GM12878 (cell line): ENCODE data around the gene LDLRAD4. TPM values are rescaled to one million over a fixed set of nuclear protein-coding genes. Genes with fewer than 3 reads are reported as not detected.

Experiments
- ATAC-seq: fragments of 200-7000 bp; cut with Tn5 transposase; 3 replicates; pipeline ENCODE4 v1.9.1; 2020; ENCODE audit warnings: mild to moderate bottlenecking, moderate library complexity
- BruUV-seq: library from RNA; stranded (reverse); fragments of 400-500 nt; replicated peaks from 2 replicates; lab custom pipeline; 2021; lab: Mats Ljungman, UMichigan
- CTCF ChIA-PET: fragments of 300-600 bp; sonication (Branson Sonifier 250); formaldehyde crosslinking; extraction: SDS; loops from one replicate; lab custom pipeline; 2021; ENCODE audit warnings: inconsistent platforms; lab: Yijun Ruan, JAX
- POLR2A ChIA-PET: fragments of 350-600 bp; formaldehyde crosslinking; extraction: SDS; loops from one replicate; lab custom pipeline; 2021; ENCODE audit warnings: inconsistent platforms; lab: Charles Lee
- RAD21 ChIA-PET: fragments of 300-600 bp; sonication (Branson Sonifier 250); formaldehyde crosslinking; loops from one replicate; lab custom pipeline; 2023; ENCODE audit warnings: antibody characterized with exemption; ENCODE audit not compliant: unreplicated experiment; lab: Charles Lee
- SMC1A ChIA-PET: fragments of 300-600 bp; sonication (Branson Sonifier 250); formaldehyde crosslinking; loops from one replicate; lab custom pipeline; 2023; ENCODE audit not compliant: unreplicated experiment, uncharacterized antibody; lab: Charles Lee
- DNase-seq: peaks from one replicate; pipeline ENCODE4 v3.0.0-alpha.2; 2011; ENCODE audit warnings: low read depth, low spot score
- FAIRE-seq: peaks from 3 replicates; lab custom pipeline; 2011; peaks lifted over from hg19 to GRCh38; lab: Jason Lieb, UNC
- H2AFZ ChIP-seq: 2 replicates; pipeline ENCODE4 v1.6.0; 2011; ENCODE audit warnings: low read depth, low read length, control low read depth; ENCODE audit not compliant: control insufficient read depth
- H3K27ac ChIP-seq: 2 replicates; pipeline ENCODE4 v1.5.1; 2011; ENCODE audit warnings: control low read depth; ENCODE audit not compliant: control insufficient read depth, insufficient read depth
- H3K27me3 ChIP-seq, 2 experiments: replicated peaks in 1 of 2; 2 replicates each; pipeline versions ENCODE4 v1.6.0 to v1.6.1; 2011; ENCODE audit warnings: low read length in 1 of 2; ENCODE audit not compliant: control insufficient read depth in 2 of 2, insufficient read depth in 2 of 2
- H3K36me3 ChIP-seq, 2 experiments: 2 replicates each; pipeline ENCODE4 v1.5.1; 2011; ENCODE audit warnings: low read length in 1 of 2; ENCODE audit not compliant: control insufficient read depth in 2 of 2, insufficient read depth in 2 of 2
- H3K4me1 ChIP-seq: 2 replicates; pipeline ENCODE4 v1.6.1; 2011; ENCODE audit warnings: mild to moderate bottlenecking, low read length, moderate library complexity, mixed read lengths; ENCODE audit not compliant: control insufficient read depth, insufficient read depth
- H3K4me2 ChIP-seq: 2 replicates; pipeline ENCODE4 v1.6.0; 2011; ENCODE audit warnings: control low read depth; ENCODE audit not compliant: control insufficient read depth, insufficient read depth
- H3K4me3 ChIP-seq: fragments of 200-600 bp; sonication (generic); 2 replicates; pipeline ENCODE4 v1.5.1; 2016
- H3K79me2 ChIP-seq: 2 replicates; pipeline ENCODE4 v1.6.0; 2011; ENCODE audit warnings: low read length; ENCODE audit not compliant: control insufficient read depth, insufficient read depth
- H3K9ac ChIP-seq: 2 replicates; pipeline ENCODE4 v1.8.0; 2011; ENCODE audit warnings: low read length, control low read depth, mixed read lengths; ENCODE audit not compliant: control insufficient read depth, insufficient read depth
- H3K9me3 ChIP-seq: replicated peaks from 3 replicates; pipeline ENCODE4 v1.5.1; 2011; ENCODE audit warnings: mild to moderate bottlenecking, low read length; ENCODE audit not compliant: control insufficient read depth, insufficient read depth
- H4K20me1 ChIP-seq: 2 replicates; pipeline ENCODE4 v1.6.0; 2011; ENCODE audit not compliant: control insufficient read depth, insufficient read depth
- EP300 ChIP-seq, 2 experiments: fragments of 150-350 bp in 1 of 2; IDR thresholded peaks; 2 replicates each; pipeline ENCODE4 v1.6.1; 2011 to 2012; ENCODE audit warnings: low read depth in 2 of 2, low read length in 2 of 2, borderline replicate concordance in 1 of 2, improper control_type of control experiment in 1 of 2, inconsistent platforms in 1 of 2; ENCODE audit not compliant: control insufficient read depth in 1 of 2
- IKZF2 ChIP-seq, 2 experiments: fragments of 450-650 bp; IDR thresholded peaks; 2 replicates each; pipeline ENCODE4 v1.6.1; 2017; ENCODE audit warnings: mild to moderate bottlenecking in 2 of 2, moderate library complexity in 2 of 2
- MXI1 ChIP-seq: fragments of 150-350 bp; IDR thresholded peaks from 2 replicates; pipeline ENCODE4 v1.6.1; 2011; ENCODE audit warnings: low read depth, mild to moderate bottlenecking, inconsistent platforms, low read length, improper control_type of control experiment
- NFYB ChIP-seq: IDR thresholded peaks from 2 replicates; pipeline ENCODE4 v1.6.1; 2011; ENCODE audit warnings: low read depth, mild to moderate bottlenecking, low read length, improper control_type of control experiment, moderate library complexity; ENCODE audit not compliant: insufficient read depth
- RAD51 ChIP-seq: fragments of 450-650 bp; IDR thresholded peaks from 2 replicates; pipeline ENCODE4 v1.6.1; 2016; ENCODE audit warnings: moderate library complexity, mild to moderate bottlenecking, inconsistent platforms
- ZZZ3 ChIP-seq: IDR thresholded peaks from 2 replicates; pipeline ENCODE4 v1.6.1; 2011; ENCODE audit warnings: low read depth; ENCODE audit not compliant: control insufficient read depth, insufficient read length
- WGBS: methylation state at CpG from one replicate; pipeline ENCODE4 v1.1.6; 2016; ENCODE audit warnings: low lambda C conversion rate; ENCODE audit not compliant: insufficient replicate concordance, insufficient coverage; ENCODE audit errors: missing lambda C conversion rate; 5-methylcytosine and 5-hydroxymethylcytosine counted together
- in situ Hi-C: fragments of 300-500 bp; cut with MboI; formaldehyde crosslinking; loops from 9 replicates; pipeline ENCODE4 v1.14.3; 2018; ENCODE audit warnings: mixed read lengths
- intact Hi-C: fragments of 100-400 bp; cut with micrococcal nuclease; formaldehyde crosslinking; loops from one replicate; pipeline ENCODE4 v1.14.2; 2022; ENCODE audit not compliant: unreplicated experiment
- polyA plus RNA-seq, 11 experiments: library from polyadenylated mRNA; depleted of rRNA in 4 of 11; unstranded in 6 of 11; stranded (reverse) in 5 of 11; fragments of >200 nt; fragmentation: Nextera tagmentation in 4 of 11; fragmentation: Illumina TruSeq in 1 of 11; extraction: Ambion mirVana in 4 of 11; extraction: Trizol in 1 of 11; gene quantifications; 1 replicate in 1 of 11; 2 replicates in 10 of 11; pipeline versions ENCODE4 v1.2.1 to v1.2.3, GENCODE V29; 2011 to 2016; ENCODE audit warnings: inconsistent platforms in 2 of 11, missing spikeins in 2 of 11, low read depth in 1 of 11
- total RNA-seq, 4 experiments: library from RNA; depleted of rRNA in 3 of 4; stranded (reverse); fragments of >200 nt in 3 of 4; fragmentation: Illumina TruSeq in 1 of 4; extraction: Trizol in 1 of 4; gene quantifications; 2 replicates each; pipeline versions ENCODE4 v1.2.1 to v1.2.3, GENCODE V29; 2013 to 2021
- TF ChIP-seq, protein P1 (sequence below): IDR thresholded peaks from 2 replicates; pipeline ENCODE4 v1.6.1; 2012; ENCODE audit warnings: low read depth, low read length, improper control_type of control experiment
- TF ChIP-seq, protein P2 (sequence below): fragments of 450-650 bp; formaldehyde crosslinking; IDR thresholded peaks from 2 replicates; pipeline ENCODE4 v1.4.0; 2020; ENCODE audit warnings: mild to moderate bottlenecking, moderate library complexity
- TF ChIP-seq, protein P3 (sequence below): fragments of 450-650 bp; formaldehyde crosslinking; IDR thresholded peaks from 2 replicates; pipeline ENCODE4 v1.4.0; 2022; ENCODE audit warnings: mild to moderate bottlenecking, moderate library complexity
- TF ChIP-seq, protein P4 (sequence below): fragments of 150-350 bp; IDR thresholded peaks from 2 replicates; pipeline ENCODE4 v1.6.1; 2016; ENCODE audit warnings: low read depth, low read length

LDLRAD4 gene
- total and polyA plus RNA-seq, 10 of the 15 experiments (the other 5 are each of a cell fraction or from before 2014, with no cell fraction given): 2.7 to 16.8 (median 11.2) TPM

DNA sequence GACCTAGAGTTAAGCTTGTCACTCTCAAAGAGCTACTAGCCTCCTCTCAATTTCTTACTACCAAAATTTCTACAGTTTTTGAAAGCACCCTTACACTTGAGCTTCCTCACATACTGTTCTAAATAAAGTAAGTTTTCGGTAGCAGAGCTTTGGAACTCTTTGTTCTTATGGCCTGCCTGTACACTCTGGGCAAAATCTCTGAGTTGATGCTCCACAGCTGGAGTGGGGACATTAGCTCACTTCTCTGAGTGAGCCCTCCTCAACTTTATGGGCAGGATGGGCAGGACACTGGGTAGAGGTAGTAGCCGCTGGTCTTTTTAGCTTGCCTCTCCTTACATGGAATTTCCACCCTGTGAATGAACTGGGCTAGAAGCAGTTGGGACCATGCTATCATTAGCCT lies 380.0 kb downstream of the LDLRAD4 start:
- ChIA-PET RAD21 (interaction anchor here (1.3 kb wide), 1 partner anchor 31 kb away, joined by 6 read pairs; no protein-coding TSS in a partner anchor), SMC1A (interaction anchor here (0.9 to 4.4 kb wide), 6 partner anchors 9 to 36 kb away, joined by 4 to 35 read pairs (median 10); no protein-coding TSS in a partner anchor), CTCF (interaction anchor here (1.4 to 1.6 kb wide), 2 partner anchors 13 to 40 kb away, joined by 5 to 7 read pairs; no protein-coding TSS in a partner anchor), POLR2A (interaction anchor here (0.7 to 1.7 kb wide), 6 partner anchors 8 to 16 kb away, joined by 3 to 9 read pairs (median 3); no protein-coding TSS in a partner anchor)
- DNase-seq (no peak), ATAC-seq (no peak), FAIRE-seq (no peak)
- H3K27me3 ChIP-seq: no peaks in the 10 kb centered on the region
- no peak overlapping the region for H3K4me2 ChIP-seq
- intact Hi-C loops: no loop called here
- H3K36me3 ChIP-seq: no peaks in the 10 kb centered on the region
- peaks cover 30% of the 10 kb centered on the region for H3K9me3 ChIP-seq
- no peak overlapping the region for H3K27ac ChIP-seq
- no peaks in the 10 kb centered on the region for H3K79me2 ChIP-seq
- H3K9ac ChIP-seq: no peak overlapping the region
- in situ Hi-C loops: no loop called here
- BruUV-seq: no TSS peak
- no peak overlapping the region for H2AFZ ChIP-seq
- H4K20me1 ChIP-seq: no peaks in the 10 kb centered on the region
- no peak overlapping the region for H3K4me3 ChIP-seq
- 100% methylated on average over 2 of the region's 2 CpGs for WGBS
- 0 out of 2 replicates have a peak, but pooled peaks cover 3% of the 10 kb centered on the region for H3K4me1 ChIP-seq
- TF ChIP-seq RAD51: no peak
- no peak for TF ChIP-seq NFYB
- no peak for TF ChIP-seq ZZZ3
- TF ChIP-seq, protein P1, sequence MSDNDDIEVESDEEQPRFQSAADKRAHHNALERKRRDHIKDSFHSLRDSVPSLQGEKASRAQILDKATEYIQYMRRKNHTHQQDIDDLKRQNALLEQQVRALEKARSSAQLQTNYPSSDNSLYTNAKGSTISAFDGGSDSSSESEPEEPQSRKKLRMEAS: no peak
- TF ChIP-seq, protein P2, sequence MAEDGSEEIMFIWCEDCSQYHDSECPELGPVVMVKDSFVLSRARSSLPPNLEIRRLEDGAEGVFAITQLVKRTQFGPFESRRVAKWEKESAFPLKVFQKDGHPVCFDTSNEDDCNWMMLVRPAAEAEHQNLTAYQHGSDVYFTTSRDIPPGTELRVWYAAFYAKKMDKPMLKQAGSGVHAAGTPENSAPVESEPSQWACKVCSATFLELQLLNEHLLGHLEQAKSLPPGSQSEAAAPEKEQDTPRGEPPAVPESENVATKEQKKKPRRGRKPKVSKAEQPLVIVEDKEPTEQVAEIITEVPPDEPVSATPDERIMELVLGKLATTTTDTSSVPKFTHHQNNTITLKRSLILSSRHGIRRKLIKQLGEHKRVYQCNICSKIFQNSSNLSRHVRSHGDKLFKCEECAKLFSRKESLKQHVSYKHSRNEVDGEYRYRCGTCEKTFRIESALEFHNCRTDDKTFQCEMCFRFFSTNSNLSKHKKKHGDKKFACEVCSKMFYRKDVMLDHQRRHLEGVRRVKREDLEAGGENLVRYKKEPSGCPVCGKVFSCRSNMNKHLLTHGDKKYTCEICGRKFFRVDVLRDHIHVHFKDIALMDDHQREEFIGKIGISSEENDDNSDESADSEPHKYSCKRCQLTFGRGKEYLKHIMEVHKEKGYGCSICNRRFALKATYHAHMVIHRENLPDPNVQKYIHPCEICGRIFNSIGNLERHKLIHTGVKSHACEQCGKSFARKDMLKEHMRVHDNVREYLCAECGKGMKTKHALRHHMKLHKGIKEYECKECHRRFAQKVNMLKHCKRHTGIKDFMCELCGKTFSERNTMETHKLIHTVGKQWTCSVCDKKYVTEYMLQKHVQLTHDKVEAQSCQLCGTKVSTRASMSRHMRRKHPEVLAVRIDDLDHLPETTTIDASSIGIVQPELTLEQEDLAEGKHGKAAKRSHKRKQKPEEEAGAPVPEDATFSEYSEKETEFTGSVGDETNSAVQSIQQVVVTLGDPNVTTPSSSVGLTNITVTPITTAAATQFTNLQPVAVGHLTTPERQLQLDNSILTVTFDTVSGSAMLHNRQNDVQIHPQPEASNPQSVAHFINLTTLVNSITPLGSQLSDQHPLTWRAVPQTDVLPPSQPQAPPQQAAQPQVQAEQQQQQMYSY (CRISPR knock-in tag): no peak
- TF ChIP-seq EP300 (IDR thresholded peaks at IDR 0.05; ENCODE audit: borderline replicate concordance in 1 of 2, control insufficient read depth in 1 of 2, low read depth in 2 of 2, low read length in 2 of 2): no peak
- TF ChIP-seq, protein P3, sequence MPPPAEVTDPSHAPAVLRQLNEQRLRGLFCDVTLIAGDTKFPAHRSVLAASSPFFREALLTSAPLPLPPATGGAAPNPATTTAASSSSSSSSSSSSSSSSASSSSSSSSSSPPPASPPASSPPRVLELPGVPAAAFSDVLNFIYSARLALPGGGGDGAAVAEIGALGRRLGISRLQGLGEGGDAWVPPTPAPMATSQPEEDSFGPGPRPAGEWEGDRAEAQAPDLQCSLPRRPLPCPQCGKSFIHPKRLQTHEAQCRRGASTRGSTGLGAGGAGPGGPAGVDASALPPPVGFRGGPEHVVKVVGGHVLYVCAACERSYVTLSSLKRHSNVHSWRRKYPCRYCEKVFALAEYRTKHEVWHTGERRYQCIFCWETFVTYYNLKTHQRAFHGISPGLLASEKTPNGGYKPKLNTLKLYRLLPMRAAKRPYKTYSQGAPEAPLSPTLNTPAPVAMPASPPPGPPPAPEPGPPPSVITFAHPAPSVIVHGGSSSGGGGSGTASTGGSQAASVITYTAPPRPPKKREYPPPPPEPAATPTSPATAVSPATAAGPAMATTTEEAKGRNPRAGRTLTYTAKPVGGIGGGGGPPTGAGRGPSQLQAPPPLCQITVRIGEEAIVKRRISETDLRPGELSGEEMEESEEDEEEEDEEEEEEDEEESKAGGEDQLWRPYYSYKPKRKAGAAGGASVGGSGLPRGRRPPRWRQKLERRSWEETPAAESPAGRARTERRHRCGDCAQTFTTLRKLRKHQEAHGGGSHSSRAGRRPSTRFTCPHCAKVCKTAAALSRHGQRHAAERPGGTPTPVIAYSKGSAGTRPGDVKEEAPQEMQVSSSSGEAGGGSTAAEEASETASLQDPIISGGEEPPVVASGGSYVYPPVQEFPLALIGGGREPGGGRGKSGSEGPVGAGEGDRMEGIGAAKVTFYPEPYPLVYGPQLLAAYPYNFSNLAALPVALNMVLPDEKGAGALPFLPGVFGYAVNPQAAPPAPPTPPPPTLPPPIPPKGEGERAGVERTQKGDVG (CRISPR knock-in tag): no peak
- TF ChIP-seq MXI1: no peak
- TF ChIP-seq IKZF2 (IDR thresholded peaks at IDR 0.05): no peak
- TF ChIP-seq, protein P4, sequence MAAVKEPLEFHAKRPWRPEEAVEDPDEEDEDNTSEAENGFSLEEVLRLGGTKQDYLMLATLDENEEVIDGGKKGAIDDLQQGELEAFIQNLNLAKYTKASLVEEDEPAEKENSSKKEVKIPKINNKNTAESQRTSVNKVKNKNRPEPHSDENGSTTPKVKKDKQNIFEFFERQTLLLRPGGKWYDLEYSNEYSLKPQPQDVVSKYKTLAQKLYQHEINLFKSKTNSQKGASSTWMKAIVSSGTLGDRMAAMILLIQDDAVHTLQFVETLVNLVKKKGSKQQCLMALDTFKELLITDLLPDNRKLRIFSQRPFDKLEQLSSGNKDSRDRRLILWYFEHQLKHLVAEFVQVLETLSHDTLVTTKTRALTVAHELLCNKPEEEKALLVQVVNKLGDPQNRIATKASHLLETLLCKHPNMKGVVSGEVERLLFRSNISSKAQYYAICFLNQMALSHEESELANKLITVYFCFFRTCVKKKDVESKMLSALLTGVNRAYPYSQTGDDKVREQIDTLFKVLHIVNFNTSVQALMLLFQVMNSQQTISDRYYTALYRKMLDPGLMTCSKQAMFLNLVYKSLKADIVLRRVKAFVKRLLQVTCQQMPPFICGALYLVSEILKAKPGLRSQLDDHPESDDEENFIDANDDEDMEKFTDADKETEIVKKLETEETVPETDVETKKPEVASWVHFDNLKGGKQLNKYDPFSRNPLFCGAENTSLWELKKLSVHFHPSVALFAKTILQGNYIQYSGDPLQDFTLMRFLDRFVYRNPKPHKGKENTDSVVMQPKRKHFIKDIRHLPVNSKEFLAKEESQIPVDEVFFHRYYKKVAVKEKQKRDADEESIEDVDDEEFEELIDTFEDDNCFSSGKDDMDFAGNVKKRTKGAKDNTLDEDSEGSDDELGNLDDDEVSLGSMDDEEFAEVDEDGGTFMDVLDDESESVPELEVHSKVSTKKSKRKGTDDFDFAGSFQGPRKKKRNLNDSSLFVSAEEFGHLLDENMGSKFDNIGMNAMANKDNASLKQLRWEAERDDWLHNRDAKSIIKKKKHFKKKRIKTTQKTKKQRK: no peak
